ENCODE measurements around the gene ZDHHC14. TPM values are rescaled to one million over a fixed set of nuclear protein-coding genes. Genes with fewer than 3 reads are reported as not detected.
"Not testable (repeated sequence)": the region's sequence is repeated elsewhere in the genome, so short reads cannot be mapped to it uniquely, and the experiment has no call there.

Gene ZDHHC14
- total RNA-seq, 1 experiment from 2014 or later, result 3.2 TPM

DNA sequence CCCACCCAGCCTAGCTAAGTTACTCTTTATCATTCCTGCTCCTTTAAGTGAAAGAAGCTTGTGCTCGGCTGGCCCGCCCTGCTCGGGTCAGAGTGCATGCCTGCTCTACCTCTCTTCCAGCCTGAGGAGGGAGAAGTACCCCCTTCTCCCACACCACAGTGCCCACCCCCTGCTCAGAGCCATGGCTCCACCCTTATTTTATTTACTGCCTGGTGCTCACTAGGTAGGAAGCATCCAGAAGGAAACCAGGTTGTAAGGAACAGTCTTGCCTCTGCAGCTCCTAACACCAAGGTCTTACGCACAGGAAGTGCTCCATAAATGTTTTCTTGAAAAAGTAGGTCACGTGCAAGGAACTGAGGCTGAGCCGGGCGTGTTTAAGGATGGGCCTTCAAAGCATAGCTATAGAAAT, 336.4 kb downstream of the ZDHHC14 start:
- Histone ChIP-seq H3K27me3 (replicated peaks; ENCODE audit: insufficient read depth, low read depth, low read length, poor library complexity) (no peaks in the 10 kb centered on the region), H3K27ac (ENCODE audit: low read depth, low read length, poor library complexity, severe bottlenecking) (no peak overlapping the region), H3K4me1 (ENCODE audit: insufficient read depth, low read length, poor library complexity, severe bottlenecking) (peaks cover 10% of the 10 kb centered on the region), H3K4me3 (ENCODE audit: low read depth, low read length, poor library complexity, severe bottlenecking) (no peak overlapping the region), H3K36me3 (ENCODE audit: insufficient read depth, low read length, poor library complexity, severe bottlenecking) (no peaks in the 10 kb centered on the region), H3K9me3 (ENCODE audit: low read depth, low read length, poor library complexity, severe bottlenecking) (no peaks in the 10 kb centered on the region)
- POLR2A ChIA-PET (ENCODE audit: low non-redundant PET), result no interaction called here
- CTCF ChIA-PET, result no interaction called here
- intact Hi-C loops (cut with micrococcal nuclease; ENCODE audit: unreplicated experiment), result no loop called here
- TF ChIP-seq EZH2 (IDR thresholded peaks at IDR 0.05; ENCODE audit: borderline replicate concordance, low read depth, low read length, poor library complexity, severe bottlenecking), result no peak
- TF ChIP-seq, protein P1, sequence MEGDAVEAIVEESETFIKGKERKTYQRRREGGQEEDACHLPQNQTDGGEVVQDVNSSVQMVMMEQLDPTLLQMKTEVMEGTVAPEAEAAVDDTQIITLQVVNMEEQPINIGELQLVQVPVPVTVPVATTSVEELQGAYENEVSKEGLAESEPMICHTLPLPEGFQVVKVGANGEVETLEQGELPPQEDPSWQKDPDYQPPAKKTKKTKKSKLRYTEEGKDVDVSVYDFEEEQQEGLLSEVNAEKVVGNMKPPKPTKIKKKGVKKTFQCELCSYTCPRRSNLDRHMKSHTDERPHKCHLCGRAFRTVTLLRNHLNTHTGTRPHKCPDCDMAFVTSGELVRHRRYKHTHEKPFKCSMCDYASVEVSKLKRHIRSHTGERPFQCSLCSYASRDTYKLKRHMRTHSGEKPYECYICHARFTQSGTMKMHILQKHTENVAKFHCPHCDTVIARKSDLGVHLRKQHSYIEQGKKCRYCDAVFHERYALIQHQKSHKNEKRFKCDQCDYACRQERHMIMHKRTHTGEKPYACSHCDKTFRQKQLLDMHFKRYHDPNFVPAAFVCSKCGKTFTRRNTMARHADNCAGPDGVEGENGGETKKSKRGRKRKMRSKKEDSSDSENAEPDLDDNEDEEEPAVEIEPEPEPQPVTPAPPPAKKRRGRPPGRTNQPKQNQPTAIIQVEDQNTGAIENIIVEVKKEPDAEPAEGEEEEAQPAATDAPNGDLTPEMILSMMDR (conservative IDR thresholded peaks at IDR 0.05; ENCODE audit: low read depth, low read length), result no peak
- BruUV-seq (replicated peaks), result no TSS peak
- DNase-seq (ENCODE audit: low spot score), result no peak

DNA sequence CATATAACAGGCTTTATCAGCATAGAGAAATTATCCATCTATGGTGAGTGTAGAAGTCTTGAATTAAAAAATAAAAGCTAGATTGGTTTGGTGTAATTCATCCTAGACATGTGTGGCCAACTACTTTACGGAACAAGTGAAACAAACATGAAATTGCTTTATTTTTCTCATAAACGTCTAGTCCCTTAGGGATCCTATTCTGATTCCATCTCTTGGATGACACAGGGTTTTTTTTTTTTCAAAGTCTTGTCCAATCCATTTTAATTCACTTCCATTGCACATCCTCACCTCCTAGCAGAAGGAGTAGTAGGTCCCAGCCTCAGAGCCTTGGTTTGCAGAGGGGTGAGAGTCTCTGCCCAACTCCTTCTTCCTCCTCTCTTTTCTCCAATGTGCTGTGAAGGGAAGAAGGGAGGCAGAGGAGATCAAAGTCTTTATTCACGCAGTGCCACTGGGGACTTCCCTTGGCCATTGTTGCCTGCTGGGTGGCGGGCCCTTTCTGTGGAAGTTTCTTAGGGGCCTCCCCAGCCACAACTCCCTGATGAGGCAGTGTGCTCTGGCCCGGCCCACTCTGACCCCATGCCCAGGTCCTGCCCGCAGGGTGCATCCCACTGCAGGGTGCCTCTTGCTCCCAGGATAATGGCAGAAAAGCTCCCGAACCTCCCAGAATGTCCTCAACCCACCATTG, 337.7 kb downstream of the ZDHHC14 start:
- Histone ChIP-seq H3K27me3 (replicated peaks; ENCODE audit: insufficient read depth, low read depth, low read length, poor library complexity) (no peaks in the 10 kb centered on the region), H3K4me3 (ENCODE audit: low read depth, low read length, poor library complexity, severe bottlenecking) (no peak overlapping the region), H3K9me3 (ENCODE audit: low read depth, low read length, poor library complexity, severe bottlenecking) (no peaks in the 10 kb centered on the region), H3K36me3 (ENCODE audit: insufficient read depth, low read length, poor library complexity, severe bottlenecking) (no peaks in the 10 kb centered on the region), H3K27ac (ENCODE audit: low read depth, low read length, poor library complexity, severe bottlenecking) (no peak overlapping the region), H3K4me1 (ENCODE audit: insufficient read depth, low read length, poor library complexity, severe bottlenecking) (peaks cover 10% of the 10 kb centered on the region)
- DNase-seq (ENCODE audit: low spot score), result no peak
- POLR2A ChIA-PET (ENCODE audit: low non-redundant PET), result no interaction called here
- intact Hi-C loops (cut with micrococcal nuclease; ENCODE audit: unreplicated experiment), result no loop called here
- no peak for TF ChIP-seq EZH2 (IDR thresholded peaks at IDR 0.05; ENCODE audit: borderline replicate concordance, low read depth, low read length, poor library complexity, severe bottlenecking)
- TF ChIP-seq, protein P1 (conservative IDR thresholded peaks at IDR 0.05; ENCODE audit: low read depth, low read length), result no peak
- CTCF ChIA-PET, result no interaction called here
- BruUV-seq (replicated peaks), result no TSS peak

DNA sequence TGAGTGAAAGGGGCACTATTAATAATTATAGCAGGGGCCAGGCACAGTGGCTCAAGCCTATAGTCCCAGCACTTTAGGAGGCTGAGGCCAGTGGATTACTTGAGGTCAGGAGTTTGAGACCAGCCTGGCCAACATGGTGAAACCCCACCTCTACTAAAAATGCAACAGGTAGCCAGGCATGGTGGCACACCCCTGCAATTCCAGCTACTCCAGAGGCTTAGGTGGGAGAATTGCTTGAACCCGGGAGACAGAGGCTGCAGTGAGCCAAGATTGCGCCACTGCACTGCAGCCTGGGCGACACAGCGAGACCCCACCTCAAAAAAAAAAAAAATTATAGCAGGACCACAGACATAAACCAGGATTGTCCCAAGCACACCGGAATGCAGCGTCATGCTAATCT, 340.0 kb downstream of the ZDHHC14 start:
- H3K27ac ChIP-seq (ENCODE audit: low read depth, low read length, poor library complexity, severe bottlenecking); POLR2A ChIA-PET (ENCODE audit: low non-redundant PET); BruUV-seq (replicated peaks); DNase-seq (ENCODE audit: low spot score); CTCF ChIA-PET; H3K36me3 ChIP-seq (ENCODE audit: insufficient read depth, low read length, poor library complexity, severe bottlenecking); H3K4me3 ChIP-seq (ENCODE audit: low read depth, low read length, poor library complexity, severe bottlenecking); H3K4me1 ChIP-seq (ENCODE audit: insufficient read depth, low read length, poor library complexity, severe bottlenecking); H3K9me3 ChIP-seq (ENCODE audit: low read depth, low read length, poor library complexity, severe bottlenecking); H3K27me3 ChIP-seq (replicated peaks; ENCODE audit: insufficient read depth, low read depth, low read length, poor library complexity); intact Hi-C loops (cut with micrococcal nuclease; ENCODE audit: unreplicated experiment): not testable (repeated sequence)

DNA sequence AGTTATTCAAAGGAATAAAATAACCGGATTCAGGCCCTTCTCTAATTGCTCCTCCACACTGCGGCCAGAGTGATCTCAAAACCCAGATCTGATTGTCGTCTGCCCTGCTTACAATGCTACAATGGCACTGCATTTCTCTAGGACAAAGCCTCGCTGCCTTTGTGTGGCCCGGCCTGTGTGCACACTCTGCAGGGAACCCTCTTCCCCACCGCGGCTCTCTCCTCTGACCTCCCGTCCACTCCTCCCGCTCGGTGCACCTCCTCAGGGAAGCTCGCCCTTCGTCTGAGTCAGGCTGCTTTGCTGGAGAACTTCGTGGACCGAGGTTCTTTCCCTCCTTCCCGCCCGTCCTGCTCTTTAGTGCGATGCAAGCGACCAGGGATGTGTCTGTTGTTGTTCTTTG, 340.4 kb downstream of the ZDHHC14 start:
- no TSS peak for BruUV-seq (replicated peaks)
- no peak for DNase-seq (ENCODE audit: low spot score)
- Histone ChIP-seq H3K9me3 (ENCODE audit: low read depth, low read length, poor library complexity, severe bottlenecking) (no peaks in the 10 kb centered on the region), H3K27me3 (replicated peaks; ENCODE audit: insufficient read depth, low read depth, low read length, poor library complexity) (no peaks in the 10 kb centered on the region), H3K27ac (ENCODE audit: low read depth, low read length, poor library complexity, severe bottlenecking) (no peak overlapping the region), H3K4me1 (ENCODE audit: insufficient read depth, low read length, poor library complexity, severe bottlenecking) (peaks cover 10% of the 10 kb centered on the region), H3K4me3 (ENCODE audit: low read depth, low read length, poor library complexity, severe bottlenecking) (no peak overlapping the region), H3K36me3 (ENCODE audit: insufficient read depth, low read length, poor library complexity, severe bottlenecking) (no peaks in the 10 kb centered on the region)
- ChIA-PET POLR2A (ENCODE audit: low non-redundant PET) (no interaction called here), CTCF (no interaction called here)
- intact Hi-C loops (cut with micrococcal nuclease; ENCODE audit: unreplicated experiment), result no loop called here
- TF ChIP-seq EZH2 (IDR thresholded peaks at IDR 0.05; ENCODE audit: borderline replicate concordance, low read depth, low read length, poor library complexity, severe bottlenecking), result no peak
- TF ChIP-seq, protein P1 (conservative IDR thresholded peaks at IDR 0.05; ENCODE audit: low read depth, low read length), result no peak

All from A673 (cell line).